Measurements from ENCODE around the gene ZNF618. TPM values are rescaled to one million over a fixed set of nuclear protein-coding genes. Genes with fewer than 3 reads are reported as not detected.

Gene ZNF618
- total and polyA plus RNA-seq, 8 donors, result 9.9 to 38.6 (median 34.9) TPM

GRCh38 chr9:113941056-113941455 lies 64.9 kb downstream of the ZNF618 start:
- no peak for ATAC-seq

DNA sequence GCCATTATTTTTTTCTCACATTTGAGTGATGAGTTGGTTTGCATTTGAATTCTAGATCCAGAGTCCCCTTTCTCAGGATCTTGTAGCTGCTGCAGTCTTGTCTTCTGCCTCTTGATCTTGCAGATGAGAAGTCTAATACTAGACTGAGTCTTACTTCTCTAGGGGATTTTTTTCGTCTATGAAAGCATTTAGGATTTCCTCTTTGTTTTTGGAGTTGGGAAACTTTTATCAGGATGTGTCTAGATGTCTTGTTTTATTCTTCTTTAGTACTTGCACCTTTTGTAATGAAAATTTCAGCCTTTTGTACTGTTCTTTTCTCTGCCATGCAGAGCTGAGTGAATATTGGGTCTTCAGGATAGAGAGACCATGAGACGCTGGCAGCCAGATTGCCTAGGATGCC lies 65.4 kb downstream of the ZNF618 start:
- ATAC-seq (no peak), DNase-seq (no peak)
- no peaks in the 10 kb centered on the region for H3K27me3 ChIP-seq
- no peaks in the 10 kb centered on the region for H3K36me3 ChIP-seq
- TF ChIP-seq, protein P1, sequence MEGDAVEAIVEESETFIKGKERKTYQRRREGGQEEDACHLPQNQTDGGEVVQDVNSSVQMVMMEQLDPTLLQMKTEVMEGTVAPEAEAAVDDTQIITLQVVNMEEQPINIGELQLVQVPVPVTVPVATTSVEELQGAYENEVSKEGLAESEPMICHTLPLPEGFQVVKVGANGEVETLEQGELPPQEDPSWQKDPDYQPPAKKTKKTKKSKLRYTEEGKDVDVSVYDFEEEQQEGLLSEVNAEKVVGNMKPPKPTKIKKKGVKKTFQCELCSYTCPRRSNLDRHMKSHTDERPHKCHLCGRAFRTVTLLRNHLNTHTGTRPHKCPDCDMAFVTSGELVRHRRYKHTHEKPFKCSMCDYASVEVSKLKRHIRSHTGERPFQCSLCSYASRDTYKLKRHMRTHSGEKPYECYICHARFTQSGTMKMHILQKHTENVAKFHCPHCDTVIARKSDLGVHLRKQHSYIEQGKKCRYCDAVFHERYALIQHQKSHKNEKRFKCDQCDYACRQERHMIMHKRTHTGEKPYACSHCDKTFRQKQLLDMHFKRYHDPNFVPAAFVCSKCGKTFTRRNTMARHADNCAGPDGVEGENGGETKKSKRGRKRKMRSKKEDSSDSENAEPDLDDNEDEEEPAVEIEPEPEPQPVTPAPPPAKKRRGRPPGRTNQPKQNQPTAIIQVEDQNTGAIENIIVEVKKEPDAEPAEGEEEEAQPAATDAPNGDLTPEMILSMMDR (IDR thresholded peaks at IDR 0.05), result no peak
- H3K4me1 ChIP-seq, result peaks cover 0 to 6% of the 10 kb centered on the region in 2 donors
- H3K9me3 ChIP-seq, result no peaks in the 10 kb centered on the region
- no peak overlapping the region for H3K4me3 ChIP-seq
- H3K27ac ChIP-seq, result no peak overlapping the region
- intact Hi-C loops (cut with DNase I), result no loop called here

More at GRCh38 chr9:113941056-113941455, 64.9 kb downstream of the ZNF618 start:
- Histone ChIP-seq H3K9me3 (no peaks in the 10 kb centered on the region), H3K36me3 (no peaks in the 10 kb centered on the region), H3K27ac (no peak overlapping the region), H3K27me3 (no peaks in the 10 kb centered on the region), H3K4me1 (peaks cover 0 to 6% of the 10 kb centered on the region in 2 donors), H3K4me3 (no peak overlapping the region)
- intact Hi-C loops (cut with DNase I), result no loop called here
- TF ChIP-seq, protein P1 (IDR thresholded peaks at IDR 0.05), result no peak
- no peak for DNase-seq

DNA sequence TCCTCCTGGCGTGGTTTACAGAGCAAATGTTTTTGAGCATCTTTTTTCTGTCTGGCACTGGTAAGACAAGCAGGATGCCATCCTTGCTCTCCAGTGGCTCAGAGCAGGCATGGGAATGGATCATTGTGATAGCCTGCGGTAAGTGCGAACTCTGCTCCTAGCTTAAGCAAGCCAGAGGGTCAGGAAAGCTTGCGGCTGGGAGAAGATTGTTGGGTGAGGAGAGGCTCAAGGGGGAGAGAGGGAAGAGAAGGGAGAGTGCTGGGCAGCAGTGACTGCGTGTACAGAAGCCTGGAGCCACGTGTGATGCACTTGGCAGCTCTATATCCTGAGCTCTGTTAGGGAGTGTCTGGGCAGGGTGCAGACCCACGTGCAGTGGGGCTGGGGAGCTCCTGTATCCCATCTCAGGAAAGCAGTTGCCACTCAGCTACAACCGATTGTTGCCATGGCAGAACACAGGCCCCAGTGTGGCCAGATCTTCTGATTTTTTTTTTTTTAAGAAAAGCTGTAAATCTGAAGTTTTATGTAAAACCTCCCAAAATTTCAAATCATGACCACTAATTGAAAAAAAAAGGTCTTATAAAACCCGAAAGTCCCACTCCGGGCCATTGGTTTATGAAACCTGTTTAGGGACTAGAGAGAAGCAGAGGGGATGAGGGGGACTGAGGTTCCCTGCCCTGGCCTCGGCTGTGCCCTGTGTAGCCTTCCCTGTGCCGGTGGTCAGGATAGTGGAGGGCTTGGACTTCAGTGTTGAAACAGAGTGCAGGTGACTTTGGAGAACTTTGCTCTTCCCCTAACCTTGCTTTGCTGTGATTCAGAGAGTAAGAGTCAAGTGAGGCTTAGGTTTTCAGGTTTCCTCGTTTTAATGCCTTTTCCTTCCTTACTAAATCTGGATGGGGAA lies 67.3 kb downstream of the ZNF618 start:
- Histone ChIP-seq H3K4me3 (no peak overlapping the region), H3K27ac (no peak overlapping the region), H3K9me3 (no peaks in the 10 kb centered on the region), H3K4me1 (no peaks in the 10 kb centered on the region), H3K27me3 (no peaks in the 10 kb centered on the region), H3K36me3 (no peaks in the 10 kb centered on the region)
- intact Hi-C loops (cut with DNase I), result no loop called here
- no peak for DNase-seq
- ATAC-seq, result no peak
- TF ChIP-seq, protein P1 (IDR thresholded peaks at IDR 0.05), result no peak

DNA sequence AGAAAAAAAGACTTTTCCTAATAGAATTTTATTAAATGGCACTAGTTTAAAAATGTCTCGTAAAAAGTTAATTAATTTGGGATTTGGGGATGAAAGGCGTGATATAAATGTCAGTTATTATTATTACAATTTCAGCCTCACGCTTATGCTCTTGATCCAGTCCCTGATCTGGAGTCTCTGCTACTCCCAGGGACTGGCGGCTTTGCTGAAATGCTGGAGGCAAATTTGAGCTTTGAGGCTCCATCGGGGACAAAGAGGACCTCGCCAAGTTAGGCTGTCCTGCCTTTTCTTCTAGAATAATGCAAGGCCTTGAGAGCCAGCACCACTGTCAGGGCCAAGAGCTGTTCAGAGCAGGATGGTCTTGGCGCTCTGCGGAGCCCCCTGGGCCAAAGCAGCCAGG lies 69.7 kb downstream of the ZNF618 start:
- H3K4me1 ChIP-seq, result no peaks in the 10 kb centered on the region
- intact Hi-C loops (cut with DNase I), result no loop called here
- no peak for ATAC-seq

DNA sequence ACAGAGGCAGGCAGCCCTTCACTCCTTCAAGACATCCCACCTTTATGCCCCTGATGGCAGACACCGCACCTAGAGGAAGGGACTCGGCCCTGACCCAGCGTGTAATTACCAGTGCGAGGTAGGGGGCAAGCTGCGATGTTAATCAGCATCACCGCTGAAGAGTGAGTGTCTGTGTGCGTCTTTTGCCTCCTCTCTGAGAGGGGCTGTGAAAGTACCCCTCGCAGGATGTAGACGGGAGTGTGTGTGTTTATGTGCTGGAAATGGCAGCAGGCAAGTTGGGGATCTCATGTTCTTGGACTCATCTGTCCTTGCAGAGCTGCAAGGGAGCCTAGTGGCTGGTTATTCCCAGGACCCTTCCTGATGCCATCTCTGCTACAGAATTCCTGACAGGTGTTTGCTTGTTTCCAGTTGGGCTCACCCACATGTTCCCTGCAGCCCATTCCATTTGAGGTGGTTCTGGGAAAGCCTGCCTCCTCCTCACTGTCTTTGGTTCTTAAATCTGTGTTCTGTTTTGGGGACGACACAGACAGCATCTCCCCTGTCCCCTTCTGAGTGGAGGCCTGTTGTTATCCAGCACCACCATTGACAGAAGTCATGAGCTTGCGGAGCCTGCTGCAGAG lies 70.5 kb downstream of the ZNF618 start:
- TF ChIP-seq, protein P1 (IDR thresholded peaks at IDR 0.05), result no peak
- Histone ChIP-seq H3K27me3 (no peaks in the 10 kb centered on the region), H3K4me1 (no peaks in the 10 kb centered on the region), H3K9me3 (no peaks in the 10 kb centered on the region), H3K4me3 (no peak overlapping the region), H3K36me3 (no peaks in the 10 kb centered on the region), H3K27ac (no peak overlapping the region)
- intact Hi-C loops (cut with DNase I), result no loop called here
- ATAC-seq, result no peak
- no peak for DNase-seq

More for the DNA sequence above, 69.7 kb downstream of the ZNF618 start:
- TF ChIP-seq, protein P1 (IDR thresholded peaks at IDR 0.05), result no peak
- Histone ChIP-seq H3K4me3 (no peak overlapping the region), H3K9me3 (no peaks in the 10 kb centered on the region), H3K36me3 (no peaks in the 10 kb centered on the region), H3K27ac (no peak overlapping the region), H3K27me3 (no peaks in the 10 kb centered on the region)
- no peak for DNase-seq

All from left lung (tissue), 10 donors.